OCI-LY3 (cell line): Measurements from ENCODE around the gene ZNF774.

ENCODE experiments used
- CTCF ChIP-seq: fragments of 200-600, 300-600 bp; sonication (generic); IDR thresholded peaks from 2 replicates; pipeline ENCODE4 v1.5.1; 2014; ENCODE audit warnings: antibody characterized with exemption, low read length, low read depth
- EZH2phosphoT487 ChIP-seq: fragments of 200-600 bp; shearing (Covaris generic); IDR thresholded peaks from 2 replicates; pipeline ENCODE4 v1.6.1; 2018; ENCODE audit warnings: antibody characterized with exemption, mixed run types, low read depth

- TF ChIP-seq CTCF = no peak
- TF ChIP-seq EZH2phosphoT487 = no peak
These were observed 491 bp upstream of the ZNF774 start for GRCh38 chr15:90351479-90352106.
